NB4 (cell line): ENCODE results near the gene LTK.

Experiments
- CTCF ChIP-seq: IDR thresholded peaks from one replicate; pipeline ENCODE4 v1.5.1; 2012; ENCODE audit warnings: low read depth, low read length
- MYC ChIP-seq: IDR thresholded peaks from 2 replicates; pipeline ENCODE4 v1.6.1; 2011; ENCODE audit warnings: low read depth, low read length
- POLR2A ChIP-seq: IDR thresholded peaks from 2 replicates; pipeline ENCODE4 v1.6.1; 2011; ENCODE audit warnings: mild to moderate bottlenecking; ENCODE audit not compliant: insufficient read length; ENCODE audit errors: extremely low read depth
- TF ChIP-seq, protein P1 (sequence below): IDR thresholded peaks from 2 replicates; pipeline ENCODE4 v1.6.1; 2011; ENCODE audit warnings: low read depth, low read length

DNA sequence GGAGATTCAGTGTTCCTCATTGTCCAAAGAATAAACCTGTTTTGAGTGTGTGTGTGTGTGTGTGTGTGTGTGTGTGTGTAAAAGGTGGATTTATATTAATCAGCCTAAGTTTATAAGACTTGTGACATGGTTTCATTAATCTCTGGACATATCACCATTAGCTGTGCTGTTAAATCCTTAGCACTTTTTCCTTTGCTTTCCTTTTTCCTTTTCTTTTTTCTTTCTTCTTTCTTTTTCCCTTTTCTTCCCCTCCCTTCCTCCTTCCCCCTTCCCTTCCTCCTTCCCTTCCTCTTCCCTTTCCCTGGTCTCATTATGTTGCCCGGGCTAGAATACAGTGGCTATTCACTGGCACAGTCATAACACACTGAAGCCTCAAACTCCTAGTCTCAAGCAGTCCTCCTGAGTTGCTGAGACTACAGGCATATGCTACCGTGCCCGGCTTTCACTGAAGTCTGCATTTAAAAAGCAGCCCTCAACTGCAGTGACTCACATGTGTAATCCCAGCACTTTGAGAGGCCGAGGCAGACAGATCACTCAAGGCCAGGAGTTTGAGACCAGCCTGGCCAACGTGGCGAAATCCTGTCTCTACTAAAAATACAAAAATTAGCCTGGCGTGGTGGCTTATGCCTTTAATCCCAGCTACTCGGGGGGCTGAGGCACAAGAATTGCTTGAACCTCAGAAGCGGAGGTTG lies 48.6 kb downstream of the LTK start:
- no peak for TF ChIP-seq CTCF
- TF ChIP-seq POLR2A: no peak
- no peak for TF ChIP-seq MYC
- TF ChIP-seq, protein P1, sequence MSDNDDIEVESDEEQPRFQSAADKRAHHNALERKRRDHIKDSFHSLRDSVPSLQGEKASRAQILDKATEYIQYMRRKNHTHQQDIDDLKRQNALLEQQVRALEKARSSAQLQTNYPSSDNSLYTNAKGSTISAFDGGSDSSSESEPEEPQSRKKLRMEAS: no peak
